AG04449 (cell line): Measurements from ENCODE around the gene TMCO4.
"Not testable (repeated sequence)": the region's sequence is repeated elsewhere in the genome, so short reads cannot be mapped to it uniquely, and the experiment has no call there.

Experiments used
- CTCF ChIA-PET: fragments of 350-600 bp; formaldehyde crosslinking; extraction: SDS; loops from one replicate; lab custom pipeline; 2021; ENCODE audit warnings: antibody characterized with exemption; lab: Yijun Ruan, JAX
- POLR2A ChIA-PET: fragments of 400-600, 350-600 bp; formaldehyde crosslinking; extraction: SDS; loops from one replicate; lab custom pipeline; 2020; ENCODE audit warnings: antibody characterized with exemption, inconsistent platforms; lab: Yijun Ruan, JAX
- DNase-seq: peaks from one replicate; pipeline ENCODE4 v3.0.0-alpha.2; 2010; ENCODE audit warnings: low read depth, low spot score
- H3K4me3 ChIP-seq: 2 replicates; pipeline ENCODE4 v1.5.1; 2011; ENCODE audit warnings: low read depth, mild to moderate bottlenecking, control low read depth, low read length
- TF ChIP-seq, protein P1 (sequence below): IDR thresholded peaks from one replicate; pipeline ENCODE4 v1.5.1; 2011; ENCODE audit warnings: mild to moderate bottlenecking, moderate library complexity, low read length, control low read depth, inconsistent platforms; ENCODE audit not compliant: insufficient read depth; ENCODE audit errors: missing control alignments

TMCO4 gene

GRCh38 chr1:19798486-19799229 lies 1.1 kb downstream of the TMCO4 start:
- H3K4me3 ChIP-seq, result peak overlapping the region; percentile 61; the same call in 1 of the 2 replicates
- TF ChIP-seq, protein P1, sequence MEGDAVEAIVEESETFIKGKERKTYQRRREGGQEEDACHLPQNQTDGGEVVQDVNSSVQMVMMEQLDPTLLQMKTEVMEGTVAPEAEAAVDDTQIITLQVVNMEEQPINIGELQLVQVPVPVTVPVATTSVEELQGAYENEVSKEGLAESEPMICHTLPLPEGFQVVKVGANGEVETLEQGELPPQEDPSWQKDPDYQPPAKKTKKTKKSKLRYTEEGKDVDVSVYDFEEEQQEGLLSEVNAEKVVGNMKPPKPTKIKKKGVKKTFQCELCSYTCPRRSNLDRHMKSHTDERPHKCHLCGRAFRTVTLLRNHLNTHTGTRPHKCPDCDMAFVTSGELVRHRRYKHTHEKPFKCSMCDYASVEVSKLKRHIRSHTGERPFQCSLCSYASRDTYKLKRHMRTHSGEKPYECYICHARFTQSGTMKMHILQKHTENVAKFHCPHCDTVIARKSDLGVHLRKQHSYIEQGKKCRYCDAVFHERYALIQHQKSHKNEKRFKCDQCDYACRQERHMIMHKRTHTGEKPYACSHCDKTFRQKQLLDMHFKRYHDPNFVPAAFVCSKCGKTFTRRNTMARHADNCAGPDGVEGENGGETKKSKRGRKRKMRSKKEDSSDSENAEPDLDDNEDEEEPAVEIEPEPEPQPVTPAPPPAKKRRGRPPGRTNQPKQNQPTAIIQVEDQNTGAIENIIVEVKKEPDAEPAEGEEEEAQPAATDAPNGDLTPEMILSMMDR, result no peak
- POLR2A ChIA-PET, result no interaction called here
- CTCF ChIA-PET, result interaction anchor here (1.0 to 1.8 kb wide), 4 partner anchors 8 to 94 kb away, joined by 3 to 7 read pairs (median 4); no protein-coding TSS in a partner anchor
- no peak for DNase-seq

DNA sequence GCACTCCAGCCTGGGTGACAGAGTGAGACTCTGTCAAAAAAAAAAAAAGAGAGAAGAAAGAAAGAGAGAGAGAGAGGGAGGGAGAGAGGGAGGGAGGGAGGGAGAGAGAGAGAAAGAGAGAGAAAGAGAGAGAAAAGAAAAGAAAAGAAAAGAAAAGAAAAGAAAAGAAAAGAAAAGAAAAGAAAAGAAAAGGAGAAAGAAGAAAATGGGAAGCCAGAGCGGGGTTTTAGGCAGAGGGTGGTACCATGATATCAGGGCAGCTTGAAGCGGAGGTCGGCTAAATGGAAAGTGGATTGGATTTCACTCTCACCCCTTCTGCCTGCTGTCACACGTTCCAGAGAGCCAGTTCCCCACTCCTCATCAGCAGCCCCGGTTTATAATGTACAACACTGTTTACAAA lies 1.9 kb downstream of the TMCO4 start:
- POLR2A ChIA-PET, result no interaction called here
- CTCF ChIA-PET, result interaction anchor here (1.0 to 1.8 kb wide), 4 partner anchors 9 to 93 kb away, joined by 3 to 7 read pairs (median 4); no protein-coding TSS in a partner anchor
- TF ChIP-seq, protein P1, result no peak
- DNase-seq, result no peak
- no peak overlapping the region for H3K4me3 ChIP-seq

GRCh38 chr1:19794583-19794982 lies 5.1 kb downstream of the TMCO4 start:
- POLR2A ChIA-PET, result no interaction called here
- TF ChIP-seq, protein P1, result no peak
- DNase-seq, result no peak
- CTCF ChIA-PET, result interaction anchor here (0.9 kb wide), 1 partner anchor 9 kb away, joined by 3 read pairs; no protein-coding TSS in a partner anchor
- H3K4me3 ChIP-seq, result no peak overlapping the region

GRCh38 chr1:19793360-19794046 lies 6.2 kb downstream of the TMCO4 start:
- CTCF ChIA-PET, result interaction anchor here (0.9 to 1.5 kb wide), 2 partner anchors 8 to 18 kb away, joined by 3 read pairs; no protein-coding TSS in a partner anchor
- POLR2A ChIA-PET, result no interaction called here
- TF ChIP-seq, protein P1, result no peak
- no peak for DNase-seq
- no peak overlapping the region for H3K4me3 ChIP-seq

GRCh38 chr1:19792237-19793002 lies 7.3 kb downstream of the TMCO4 start:
- ChIA-PET CTCF (interaction anchor here (0.8 to 2.1 kb wide), 4 partner anchors 11 to 89 kb away, joined by 3 to 7 read pairs (median 4); partner anchors contain the start of gene OTUD3), POLR2A (no interaction called here)
- no peak overlapping the region for H3K4me3 ChIP-seq
- TF ChIP-seq, protein P1, result no peak
- no peak for DNase-seq

GRCh38 chr1:19790061-19790975 lies 9.4 kb downstream of the TMCO4 start:
- CTCF ChIA-PET, result interaction anchor here (1.2 to 2.1 kb wide), 2 partner anchors 17 to 29 kb away, joined by 3 to 7 read pairs; no protein-coding TSS in a partner anchor
- H3K4me3 ChIP-seq, DNase-seq: not testable (repeated sequence)
- POLR2A ChIA-PET, result interaction anchor here (1.2 kb wide), 1 partner anchor 20 kb away, joined by 4 read pairs; no protein-coding TSS in a partner anchor
